ENCODE data around the gene KAT8.

- TF ChIP-seq POLR2A (IDR thresholded peaks at IDR 0.05) (no peak), CTCF (IDR thresholded peaks at IDR 0.05) (no peak)
Observed at GRCh38 chr16:31081428-31082351, 35.8 kb upstream of the KAT8 start.
